Hematopoietic multipotent progenitor cell treated with erythropoietin and hydrocortisone succinate and interleukin-3 and kit ligand, for 4 days (in vitro differentiated cells): ENCODE data around the gene TBC1D9.
"Not testable (repeated sequence)": the region's sequence is repeated elsewhere in the genome, so short reads cannot be mapped to it uniquely, and the experiment has no call there.

Experiments used
- DNase-seq: peaks from one replicate; pipeline ENCODE4 v3.0.0-alpha.2; 2015

The TBC1D9 gene

DNA sequence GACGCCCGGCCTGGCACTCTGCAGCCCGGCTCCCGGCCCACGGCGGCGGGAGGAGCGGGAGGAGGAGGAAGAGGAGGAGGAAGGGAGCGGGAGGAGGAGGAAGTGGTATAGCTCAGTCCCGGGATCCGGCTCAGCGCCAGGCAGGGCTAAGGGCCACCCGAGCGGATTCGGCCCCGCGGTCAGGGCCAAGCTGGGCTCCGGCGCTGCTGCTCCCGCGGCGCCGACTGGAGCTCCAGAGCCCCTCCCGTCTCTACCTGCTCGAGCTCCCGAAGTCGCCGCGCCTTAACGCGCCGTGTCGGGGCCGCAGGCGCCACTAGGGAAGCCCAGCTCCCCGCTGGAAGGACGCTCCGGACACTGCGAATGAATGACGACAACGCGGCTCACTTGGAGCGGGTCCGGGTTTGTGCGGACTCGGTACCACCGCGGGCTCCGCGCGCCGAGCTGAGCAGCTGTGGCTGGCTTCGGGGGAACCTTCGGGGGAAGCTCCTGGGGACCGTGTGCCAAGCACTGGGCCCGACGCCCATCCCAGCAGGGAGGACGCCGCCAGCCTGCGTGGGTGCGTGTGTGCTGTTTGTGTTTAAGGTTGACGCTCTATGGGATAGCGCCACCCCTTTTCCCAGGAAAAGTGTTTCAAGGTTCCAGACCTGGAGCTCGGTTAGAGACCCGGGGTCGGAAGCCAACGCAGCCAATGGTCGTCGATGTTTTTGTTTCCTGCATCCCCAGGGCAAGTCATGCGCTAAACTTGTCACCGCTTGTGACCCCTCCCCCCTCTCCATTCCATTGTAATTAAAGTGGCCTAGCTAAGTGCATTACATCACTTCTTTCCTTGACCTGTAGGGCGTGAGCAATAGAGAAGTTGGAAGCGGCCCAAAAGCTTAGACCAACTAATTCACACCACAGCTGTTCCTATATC lies at the start of gene TBC1D9:
Gene TBC1D9, minus strand, starts transcription at position 67 of the 913 bp plus-strand sequence. CDS start 340 bp downstream, outside the sequence.
- peak; percentile 74 for DNase-seq

DNA sequence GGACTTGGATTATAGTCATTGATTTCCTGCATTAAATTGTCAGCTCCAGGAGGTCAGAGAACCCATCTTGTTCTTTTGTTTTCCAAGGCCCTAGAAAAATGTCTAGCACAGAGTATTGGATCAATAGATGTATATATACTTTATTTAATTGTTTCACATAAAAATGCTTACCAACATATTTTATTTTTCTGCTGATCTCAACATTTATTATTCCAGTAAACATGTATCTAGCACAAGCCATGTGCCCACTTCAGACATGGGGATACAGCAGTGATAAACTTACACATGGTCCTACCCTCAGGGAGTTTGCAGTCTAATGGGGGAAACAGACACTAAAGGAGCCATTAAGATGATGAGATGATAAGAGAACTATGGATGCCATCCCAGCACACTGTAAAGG lies 49.1 kb upstream of the TBC1D9 start:
- DNase-seq: no peak

DNA sequence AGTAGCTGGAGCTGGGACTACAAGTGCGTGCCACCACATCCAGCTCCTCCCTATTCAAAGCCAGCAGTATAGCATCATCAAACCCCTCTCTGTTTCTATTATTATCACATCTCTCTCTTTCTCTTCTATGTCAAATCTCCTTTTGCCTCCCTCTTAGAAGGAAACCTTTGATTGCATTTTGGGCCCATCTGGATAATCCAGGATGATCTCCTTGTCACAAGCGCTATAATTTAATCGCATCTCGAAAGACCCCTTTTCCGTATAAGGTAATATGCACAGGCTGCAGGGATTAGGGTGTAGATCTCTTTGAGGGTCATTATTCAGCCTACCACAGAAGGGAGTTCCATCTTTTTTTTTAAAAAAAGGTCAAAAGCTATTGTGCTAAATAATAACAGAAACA lies 46.4 kb upstream of the TBC1D9 start:
- no peak for DNase-seq

DNA sequence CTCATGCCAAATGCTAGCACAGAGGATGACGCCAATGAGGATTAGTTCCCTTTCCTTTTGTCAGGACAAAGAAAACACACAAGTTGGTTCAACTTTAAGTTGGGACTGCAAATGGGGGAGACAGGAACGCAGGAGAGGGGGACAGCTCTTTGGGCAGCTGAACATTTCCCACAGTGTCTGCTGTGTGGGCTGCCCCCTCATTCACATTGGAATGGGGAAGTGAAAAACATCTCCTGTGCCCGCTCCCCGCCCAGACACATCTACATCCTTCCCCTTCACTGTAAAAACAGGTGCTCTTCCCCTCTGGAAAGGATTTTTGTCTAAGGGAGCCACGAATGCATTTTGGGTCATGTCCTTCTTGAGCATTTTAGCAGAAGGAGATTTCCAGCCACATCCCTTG lies 44.5 kb upstream of the TBC1D9 start:
- DNase-seq: peak; percentile 17

DNA sequence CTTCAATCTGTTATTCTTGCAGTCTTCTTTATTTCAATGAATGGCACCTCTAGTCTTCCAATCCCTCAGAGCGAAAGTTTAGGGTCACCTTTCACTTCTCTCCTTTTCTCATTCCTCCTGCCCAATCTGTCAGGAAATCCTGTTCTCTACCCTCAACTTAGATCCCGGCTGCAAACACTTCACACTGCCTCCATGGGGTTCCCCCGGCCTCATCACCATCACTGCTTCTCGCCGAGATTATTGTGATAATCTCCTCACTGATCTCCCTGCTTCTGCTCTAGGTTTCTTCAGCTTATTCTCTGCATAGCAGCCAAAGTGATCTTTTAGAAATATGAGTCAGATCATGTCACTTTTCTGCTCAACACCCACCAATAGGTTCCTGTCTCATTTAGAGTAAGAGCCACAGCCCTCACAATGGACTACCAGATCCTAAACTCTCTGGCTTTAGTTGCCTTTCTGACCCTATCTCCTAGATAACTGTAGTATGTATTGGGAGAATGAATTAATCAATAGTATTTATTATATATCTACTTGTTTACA lies 43.6 kb upstream of the TBC1D9 start:
- no peak for DNase-seq

DNA sequence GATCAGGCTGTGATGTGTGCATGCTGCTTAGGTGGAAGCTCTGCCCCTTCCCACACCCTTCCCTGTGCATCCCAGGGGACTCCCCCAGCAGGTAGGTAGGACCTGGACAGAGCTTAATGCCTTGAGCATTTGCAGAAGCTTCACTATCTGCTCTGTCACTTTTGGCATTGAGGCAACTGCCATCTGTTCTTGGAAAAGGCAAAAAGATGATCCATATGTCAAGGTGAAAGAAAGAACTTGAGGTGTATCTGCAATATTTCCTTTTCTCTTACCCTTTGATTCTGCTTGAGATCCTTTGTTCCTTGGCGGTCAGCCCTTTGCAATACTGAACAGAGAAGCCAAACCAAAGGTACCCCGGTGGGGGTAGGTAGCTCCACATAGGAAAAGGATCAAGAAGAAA lies 37.1 kb upstream of the TBC1D9 start:
- DNase-seq: no peak

DNA sequence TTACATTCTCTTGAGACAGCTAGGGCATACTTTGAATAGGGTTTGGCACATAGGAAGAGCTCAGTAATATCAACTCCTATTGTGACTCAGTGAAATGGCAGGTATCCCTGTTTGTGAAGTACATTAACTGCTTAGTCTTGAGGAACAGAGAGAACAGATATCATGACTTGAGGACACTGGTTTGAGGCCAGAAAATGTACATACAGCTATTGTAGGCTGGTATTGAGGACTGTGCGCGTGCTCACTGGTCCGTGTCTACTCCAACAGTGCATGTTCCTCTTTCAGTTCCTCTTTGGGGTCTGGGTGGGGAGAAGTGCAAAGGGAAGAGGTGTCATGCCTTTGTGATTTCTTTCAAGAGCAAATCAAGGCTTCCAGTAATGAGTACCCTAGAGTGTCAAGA lies 34.6 kb upstream of the TBC1D9 start:
- DNase-seq: peak; percentile 47

DNA sequence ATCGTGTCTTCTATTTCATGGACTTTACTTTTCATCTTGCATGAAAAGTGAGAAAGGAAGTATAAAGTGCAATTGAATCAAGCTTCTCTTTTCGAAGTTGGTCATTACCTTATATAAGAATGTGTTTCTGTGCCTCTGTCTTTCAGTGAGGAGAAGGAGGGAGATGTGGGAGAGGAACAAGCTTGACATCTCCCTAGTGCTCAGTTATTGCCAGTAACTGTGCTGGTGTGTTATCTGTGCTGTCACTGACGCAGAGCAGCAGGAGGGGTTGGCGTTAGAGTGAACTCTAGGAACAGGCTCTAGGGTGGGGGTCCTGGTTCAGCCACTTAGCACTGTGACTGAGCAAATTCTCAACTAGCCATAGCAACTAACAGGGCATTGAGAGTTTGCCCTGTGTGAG lies 34.0 kb upstream of the TBC1D9 start:
- no peak for DNase-seq

DNA sequence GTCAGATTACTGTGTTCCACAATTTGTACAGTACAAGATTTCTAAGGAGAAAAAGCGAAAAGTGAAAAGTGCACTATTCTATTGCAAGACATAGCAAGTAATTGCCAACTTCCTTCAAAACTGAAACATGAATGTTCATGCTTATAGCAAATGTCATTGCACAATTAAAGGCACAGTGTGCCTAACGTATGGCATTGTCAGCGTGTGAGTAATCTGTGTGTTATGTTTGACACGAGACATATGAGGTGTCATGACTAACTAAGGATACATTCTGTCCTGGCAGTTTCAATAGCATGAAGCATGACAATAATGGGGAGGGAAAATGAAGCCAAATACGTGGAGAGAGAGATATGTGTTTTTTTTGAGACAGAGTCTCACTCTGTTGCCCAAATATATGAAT lies 33.6 kb upstream of the TBC1D9 start:
- DNase-seq: no peak

DNA sequence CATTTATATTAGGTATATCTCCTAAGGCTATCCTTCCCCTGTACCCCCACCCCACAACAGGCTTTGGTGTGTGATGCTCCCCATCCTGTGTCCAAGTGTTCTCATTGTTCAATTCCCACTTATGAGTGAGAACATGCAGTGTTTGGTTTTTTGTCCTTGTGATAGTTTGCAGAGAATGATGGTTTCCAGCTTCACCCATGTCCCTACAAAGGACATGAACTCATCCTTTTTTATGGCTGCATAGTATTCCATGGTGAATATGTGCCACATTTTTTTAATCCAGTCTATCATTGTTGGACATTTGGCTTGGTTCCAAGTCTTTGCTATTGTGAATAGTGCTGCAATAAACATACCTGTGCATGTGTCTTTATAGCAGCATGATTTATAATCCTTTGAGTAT lies 26.6 kb upstream of the TBC1D9 start:
- DNase-seq: not testable (repeated sequence)

DNA sequence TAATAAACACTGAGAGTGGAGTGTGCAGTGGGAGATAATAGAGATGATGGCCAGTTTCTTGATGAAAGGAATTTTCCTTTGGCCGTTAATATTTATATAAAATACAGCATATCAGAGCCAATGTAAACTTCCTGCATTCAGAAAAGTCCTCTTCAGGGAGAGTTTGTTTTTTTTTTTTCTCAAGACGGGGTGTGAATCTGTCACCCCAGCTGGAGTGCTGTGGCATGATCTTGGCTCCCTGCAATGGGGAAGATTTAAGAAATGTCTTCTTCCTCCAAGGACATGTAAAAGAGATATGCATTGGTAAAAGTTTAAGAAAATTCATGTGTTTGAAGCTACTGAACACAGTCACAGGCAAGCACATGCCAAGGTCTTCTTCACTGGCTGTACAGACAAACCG lies 25.4 kb upstream of the TBC1D9 start:
- no peak for DNase-seq

DNA sequence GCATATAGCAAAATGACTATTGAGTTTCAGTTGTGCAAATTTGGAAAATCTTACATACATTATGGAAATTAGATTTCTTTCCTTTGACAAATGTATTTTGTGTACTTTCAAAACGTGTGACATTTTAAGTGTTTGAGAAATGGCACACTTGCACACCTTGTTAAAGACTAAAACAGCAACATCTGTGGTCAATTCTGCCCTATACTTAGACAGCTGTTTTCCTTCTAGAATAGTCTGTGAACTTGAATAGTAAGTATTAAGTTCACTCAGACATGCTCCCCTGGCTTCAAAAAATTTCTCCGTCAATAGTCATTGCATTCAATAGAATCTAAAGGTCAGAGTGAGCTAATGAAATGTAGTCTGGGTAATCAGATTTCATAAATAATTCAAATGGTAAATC lies 21.7 kb upstream of the TBC1D9 start:
- no peak for DNase-seq

DNA sequence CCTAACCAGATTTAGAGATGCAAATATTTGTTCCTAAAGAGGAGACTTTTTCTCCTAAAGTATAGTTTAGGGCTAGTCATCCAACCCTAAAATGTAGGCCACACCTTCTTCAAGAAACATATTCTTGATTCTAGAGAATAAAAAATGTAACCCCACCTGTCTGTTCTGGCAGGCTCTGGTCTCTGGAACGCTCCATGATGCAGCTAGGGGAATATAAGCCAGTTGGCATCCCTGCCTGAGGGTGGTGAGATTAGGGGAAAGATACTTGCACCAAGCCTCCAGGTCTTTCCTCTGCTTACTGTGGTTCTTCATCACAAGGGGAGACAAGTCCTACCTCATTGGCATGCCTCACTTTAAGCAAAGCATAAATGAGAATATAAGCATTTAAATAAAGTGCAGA lies 21.2 kb upstream of the TBC1D9 start:
- DNase-seq: no peak

DNA sequence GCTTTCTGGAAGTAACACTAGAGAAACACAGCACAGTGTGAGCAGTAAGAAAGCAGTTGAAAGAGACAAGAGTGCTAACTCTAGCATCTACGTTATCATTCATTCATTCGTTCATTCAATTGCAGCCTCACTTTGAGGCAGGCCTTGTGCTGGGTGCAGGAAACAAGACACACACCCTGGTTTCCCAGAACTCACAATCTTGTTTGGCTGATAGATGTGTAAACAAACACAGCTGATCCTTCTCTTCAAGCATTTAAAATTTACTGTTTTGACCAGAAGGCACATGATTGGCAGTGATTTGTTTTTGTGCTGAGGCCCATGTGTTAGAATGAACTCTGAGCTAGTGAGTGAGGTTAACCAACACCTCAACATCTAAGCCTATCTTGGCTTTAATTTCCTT lies 20.4 kb upstream of the TBC1D9 start:
- no peak for DNase-seq

DNA sequence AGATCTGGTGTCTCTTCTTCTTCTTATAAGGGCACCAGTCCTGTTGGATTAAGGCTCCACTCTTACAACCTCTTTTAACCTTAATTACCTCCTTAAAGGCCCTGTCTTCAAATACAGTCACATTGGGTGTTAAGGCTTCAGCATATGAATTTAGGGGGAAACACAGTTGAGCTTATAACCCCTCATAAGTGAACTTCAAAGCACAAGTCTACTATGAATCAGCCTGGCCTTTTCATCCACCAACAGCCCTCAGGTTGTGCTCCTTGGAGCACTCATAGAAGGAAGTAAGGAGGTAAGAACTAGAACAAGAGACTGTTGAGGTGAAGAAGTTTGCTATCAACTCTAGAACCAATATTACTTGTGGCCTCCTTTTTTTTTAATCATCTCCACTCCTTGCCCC lies 18.8 kb upstream of the TBC1D9 start:
- DNase-seq: no peak

DNA sequence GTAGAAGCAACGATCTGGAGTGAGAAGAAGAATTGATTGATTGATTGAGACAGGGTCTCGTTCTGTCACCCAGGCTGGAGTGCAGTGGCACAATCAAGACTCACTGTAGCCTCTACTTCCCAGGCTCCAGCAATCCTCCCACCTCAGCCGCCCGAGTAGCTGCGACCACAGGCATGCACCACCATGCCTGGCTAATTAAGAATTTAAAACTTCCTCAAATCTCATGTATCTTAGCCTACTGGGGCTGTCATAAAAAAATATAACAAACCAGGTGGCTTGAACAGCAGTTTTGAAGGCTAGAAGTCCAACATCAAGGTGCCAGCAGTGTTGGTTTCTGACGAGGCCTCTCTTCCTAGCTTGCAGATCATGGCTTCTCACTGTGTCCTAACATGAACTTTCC lies 18.3 kb upstream of the TBC1D9 start:
- no peak for DNase-seq

DNA sequence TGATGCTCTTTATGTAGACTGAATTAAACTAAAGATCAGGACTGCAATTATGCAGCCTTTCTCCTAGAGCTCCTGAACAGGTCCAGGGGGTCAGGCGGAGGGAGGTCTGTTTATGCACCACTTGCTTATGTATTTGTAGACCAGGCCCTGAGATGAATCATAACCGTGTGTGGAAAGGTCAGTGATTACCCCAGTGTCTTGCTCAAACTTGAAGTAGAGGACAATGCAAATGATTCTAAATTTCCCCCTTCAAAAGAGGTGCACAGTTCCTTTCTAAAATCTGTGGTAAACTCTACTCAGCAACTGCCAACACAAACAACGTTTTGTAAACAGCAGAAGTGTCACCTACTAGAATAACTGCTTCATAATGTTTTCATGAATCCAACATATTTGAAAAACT lies 13.0 kb upstream of the TBC1D9 start:
- no peak for DNase-seq

DNA sequence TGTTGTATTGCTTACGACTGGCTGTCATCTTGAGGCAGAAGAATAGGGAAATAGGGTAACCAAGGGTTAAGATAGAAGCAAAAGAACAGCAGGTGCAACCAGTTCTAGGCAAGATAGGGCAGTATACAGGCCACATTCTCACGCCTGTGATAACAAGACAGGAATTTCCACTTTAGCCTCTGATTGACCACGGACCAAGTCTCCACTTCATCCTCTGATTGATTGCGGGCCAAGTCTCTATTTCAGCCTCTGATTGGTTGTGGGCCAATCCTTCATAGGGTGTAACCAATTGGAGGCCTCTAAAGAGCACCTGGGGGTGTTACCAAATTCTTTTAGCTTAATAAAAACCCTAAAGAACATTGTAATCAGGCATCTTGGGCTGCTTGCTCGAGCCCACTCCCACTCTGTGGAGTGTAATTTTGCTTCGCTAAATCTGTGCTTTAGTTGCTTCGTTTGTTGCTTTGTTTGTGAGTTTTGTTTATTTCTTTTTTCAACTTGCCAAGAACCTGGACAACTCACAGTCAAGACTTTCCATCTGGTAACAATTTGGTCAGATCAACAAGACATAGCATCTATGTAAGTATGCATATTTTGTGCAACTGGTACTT lies 8.7 kb upstream of the TBC1D9 start:
- peak; percentile 24 for DNase-seq

DNA sequence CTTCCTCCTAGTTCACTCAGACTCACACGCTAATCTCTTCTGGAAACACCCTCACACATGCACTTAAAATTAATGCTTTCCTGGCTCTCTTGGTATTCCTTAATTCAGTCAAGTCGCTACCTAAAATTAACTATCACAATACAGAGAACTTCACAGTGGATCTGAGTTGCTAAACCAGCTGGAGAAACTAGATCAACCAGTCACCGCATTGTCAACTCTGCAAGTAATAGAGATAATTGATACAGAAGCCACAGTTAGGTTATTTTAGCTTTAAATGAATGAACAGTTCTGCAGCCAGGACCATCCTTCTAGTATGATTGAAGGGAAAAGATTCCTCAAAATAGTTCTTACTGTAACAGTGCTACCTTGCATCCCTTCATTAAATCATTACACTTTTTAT lies 6.0 kb upstream of the TBC1D9 start:
- no peak for DNase-seq

DNA sequence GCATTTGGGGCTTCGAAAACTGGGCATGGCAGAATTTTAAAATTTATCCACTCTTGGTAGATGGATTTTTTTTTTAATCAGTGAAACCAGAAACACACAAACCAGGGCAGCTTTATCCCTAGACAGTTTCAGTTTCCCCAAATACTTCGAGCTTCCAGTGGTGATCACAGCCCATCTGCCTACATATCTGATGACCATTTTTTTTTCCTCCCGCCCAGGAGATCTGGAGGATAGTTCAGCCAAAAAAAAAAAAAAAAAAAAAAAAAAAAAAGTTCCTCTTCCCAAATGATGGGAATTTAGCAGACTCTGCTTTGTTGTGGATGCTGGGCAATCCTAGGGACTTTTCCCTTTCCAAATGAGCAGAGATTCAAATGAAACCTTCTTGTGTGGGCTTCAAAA lies 1.0 kb upstream of the TBC1D9 start:
- DNase-seq: no peak

DNA sequence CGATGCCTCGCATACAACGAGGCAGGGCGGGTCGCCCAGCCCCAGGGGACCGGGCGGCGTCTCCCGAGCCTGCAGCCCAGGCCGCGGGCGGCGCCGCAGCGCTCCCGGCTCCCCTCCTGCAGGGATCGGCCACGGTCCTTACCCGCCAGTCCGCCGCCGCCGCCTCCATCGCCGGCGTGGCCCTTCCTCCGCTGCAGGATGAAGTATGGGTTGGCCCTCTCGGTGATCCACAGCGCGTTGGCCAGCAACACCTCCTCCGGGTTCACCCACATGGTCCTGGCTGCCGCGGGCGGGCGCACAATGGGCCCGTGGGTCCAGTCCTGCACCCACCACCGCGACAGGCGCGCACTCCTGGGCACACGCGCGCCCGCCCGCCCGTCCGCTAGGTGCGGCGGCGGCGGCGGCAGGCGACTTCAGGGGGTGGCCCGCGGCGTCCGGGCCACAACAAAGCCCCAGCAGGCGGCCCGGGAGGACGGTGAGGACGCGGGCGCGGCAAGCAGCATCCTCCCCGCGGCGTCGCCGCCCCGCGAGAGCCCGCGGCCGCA lies 339 bp downstream of the TBC1D9 start:
- DNase-seq: peak; percentile 37

DNA sequence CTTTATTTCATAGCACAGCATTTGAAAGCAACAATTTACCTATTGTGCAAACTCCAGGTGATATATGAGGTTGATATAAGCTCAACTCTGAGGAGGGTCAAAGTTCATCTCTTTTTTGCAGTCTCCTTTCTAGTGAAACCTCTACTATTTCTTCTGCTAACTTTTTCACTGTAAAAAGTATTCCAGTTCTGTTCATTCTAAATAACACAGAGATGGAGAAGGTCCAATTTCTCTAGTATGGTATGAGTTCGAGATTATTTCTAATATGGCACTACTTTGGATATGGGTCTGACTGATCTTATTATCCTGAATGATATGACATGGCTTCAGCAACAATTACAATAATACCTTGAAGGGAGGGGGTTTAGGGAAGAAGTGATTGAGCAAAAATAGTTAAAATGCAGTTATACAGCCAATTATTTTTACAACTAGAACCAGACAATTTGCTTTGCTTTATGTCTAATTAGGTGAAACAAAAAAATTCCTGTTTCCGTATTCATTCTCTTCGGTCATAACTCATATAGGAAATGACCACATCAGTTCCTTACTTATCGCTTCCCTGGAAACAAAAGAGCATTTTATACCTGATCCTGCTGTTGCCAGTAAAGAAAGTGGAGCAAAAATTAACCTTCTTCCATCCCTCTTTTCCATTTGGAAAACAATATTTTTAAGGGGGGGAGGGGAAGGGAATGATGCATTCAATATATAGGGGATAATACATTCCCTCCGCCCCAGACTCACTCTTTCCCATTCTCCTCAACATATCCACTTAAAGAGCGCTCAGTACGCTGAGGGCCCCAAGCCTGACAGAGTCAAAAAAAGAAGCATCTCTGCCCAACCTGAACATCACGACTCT lies 1.0 kb downstream of the TBC1D9 start:
- no peak for DNase-seq

DNA sequence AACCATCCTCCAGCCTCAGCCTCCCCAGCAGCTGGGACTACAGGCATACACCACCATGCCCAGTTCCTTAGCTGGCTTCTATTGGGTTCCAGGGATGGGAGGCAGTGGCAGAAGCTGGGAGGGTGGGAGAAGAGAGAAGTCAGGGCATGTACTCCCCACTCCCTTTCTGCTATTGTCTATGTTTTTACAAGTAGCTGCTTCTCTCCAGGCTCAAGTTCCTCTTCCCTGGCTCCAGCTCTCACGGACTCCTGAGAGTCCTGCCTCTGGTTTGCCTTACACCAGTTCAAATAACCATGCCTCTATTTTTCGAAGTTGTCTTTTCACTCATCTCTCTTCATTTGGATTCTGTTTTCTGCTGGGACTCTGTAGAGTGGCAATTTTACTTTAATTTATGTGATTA lies 2.9 kb downstream of the TBC1D9 start:
- no peak for DNase-seq
